KMS-11 (cell line): ENCODE measurements around the gene CANX.

Experiments used
- H2AFZ ChIP-seq: fragments of 200-600 bp; sonication (generic); 2 replicates; pipeline ENCODE4 v1.6.1; 2016; ENCODE audit warnings: antibody characterized with exemption, mixed run types, low read depth
- H3K27ac ChIP-seq: fragments of 200-600 bp; sonication (generic); 2 replicates; pipeline ENCODE4 v1.6.1; 2016; ENCODE audit warnings: mild to moderate bottlenecking, mixed run types
- H3K27me3 ChIP-seq: fragments of 200-600 bp; sonication (generic); 2 replicates; pipeline ENCODE4 v1.6.1; 2017; ENCODE audit warnings: mild to moderate bottlenecking, low read depth, mixed run types, moderate library complexity; ENCODE audit not compliant: insufficient read depth
- H3K36me3 ChIP-seq: fragments of 200-600 bp; sonication (generic); 2 replicates; pipeline ENCODE4 v1.6.1; 2017; ENCODE audit warnings: mild to moderate bottlenecking, mixed run types; ENCODE audit not compliant: insufficient read depth
- H3K4me1 ChIP-seq: fragments of 200-600 bp; sonication (generic); 2 replicates; pipeline ENCODE4 v1.6.1; 2016; ENCODE audit warnings: mild to moderate bottlenecking, low read depth, mixed run types; ENCODE audit not compliant: poor library complexity, severe bottlenecking
- H3K4me2 ChIP-seq: fragments of 200-600 bp; sonication (generic); 2 replicates; pipeline ENCODE4 v1.7.0; 2016; ENCODE audit warnings: mild to moderate bottlenecking, mixed run types
- H3K4me3 ChIP-seq: fragments of 200-600 bp; sonication (generic); IDR thresholded peaks from 2 replicates; pipeline ENCODE4 v1.6.1; 2017; ENCODE audit warnings: low read depth, low read length, mixed read lengths; ENCODE audit not compliant: insufficient read depth
- H3K79me2 ChIP-seq: fragments of 200-600 bp; sonication (generic); 2 replicates; pipeline ENCODE4 v1.6.1; 2016; ENCODE audit warnings: low read depth, mixed run types; ENCODE audit not compliant: insufficient read depth
- H3K9ac ChIP-seq: fragments of 200-600 bp; sonication (generic); 2 replicates; pipeline ENCODE4 v1.6.1; 2016; ENCODE audit warnings: mild to moderate bottlenecking, mixed run types
- H4K20me1 ChIP-seq: fragments of 200-600 bp; sonication (generic); 2 replicates; pipeline ENCODE4 v1.6.1; 2016; ENCODE audit warnings: mild to moderate bottlenecking, mixed run types; ENCODE audit not compliant: insufficient read depth
- CTCF ChIP-seq: fragments of 200-600 bp; sonication (generic); conservative IDR thresholded peaks from 2 replicates; pipeline ENCODE4 v1.6.1; 2017; ENCODE audit warnings: low read depth, mild to moderate bottlenecking, antibody characterized with exemption, low read length, moderate library complexity, mixed read lengths

CANX gene

GRCh38 chr5:179720222-179720621 lies 21.5 kb downstream of the CANX start:
- H3K36me3 ChIP-seq: peaks cover 6% of the 10 kb centered on the region; the same call in 1 of the 2 replicates
- no peak overlapping the region for H2AFZ ChIP-seq
- no peaks in the 10 kb centered on the region for H3K27me3 ChIP-seq
- no peaks in the 10 kb centered on the region for H3K4me1 ChIP-seq
- no peaks in the 10 kb centered on the region for H4K20me1 ChIP-seq
- H3K4me2 ChIP-seq: no peak overlapping the region
- no peak overlapping the region for H3K4me3 ChIP-seq
- no peaks in the 10 kb centered on the region for H3K79me2 ChIP-seq
- no peak overlapping the region for H3K27ac ChIP-seq
- TF ChIP-seq CTCF: no peak
- H3K9ac ChIP-seq: no peak overlapping the region

GRCh38 chr5:179724163-179724562 lies 25.4 kb downstream of the CANX start:
- H3K79me2 ChIP-seq: no peaks in the 10 kb centered on the region

GRCh38 chr5:179727106-179727505 lies 28.3 kb downstream of the CANX start:
- no peak for TF ChIP-seq CTCF
- 0 out of 2 replicates have a peak, but pooled peaks cover 11% of the 10 kb centered on the region for H3K36me3 ChIP-seq
- H3K27me3 ChIP-seq: no peaks in the 10 kb centered on the region
- H3K79me2 ChIP-seq: no peaks in the 10 kb centered on the region
- H3K9ac ChIP-seq: no peak overlapping the region
- no peak overlapping the region for H3K4me2 ChIP-seq
- no peak overlapping the region for H2AFZ ChIP-seq
- H4K20me1 ChIP-seq: no peaks in the 10 kb centered on the region
- no peak overlapping the region; the same call in 1 of the 2 replicates for H3K27ac ChIP-seq
- H3K4me3 ChIP-seq: no peak overlapping the region
- H3K4me1 ChIP-seq: peaks cover 17% of the 10 kb centered on the region

More at GRCh38 chr5:179724163-179724562, 25.4 kb downstream of the CANX start:
- Histone ChIP-seq H3K4me1 (no peaks in the 10 kb centered on the region), H4K20me1 (no peaks in the 10 kb centered on the region), H3K9ac (no peak overlapping the region), H3K4me3 (no peak overlapping the region), H3K36me3 (peaks cover 13% of the 10 kb centered on the region; the same call in 1 of the 2 replicates), H3K4me2 (no peak overlapping the region), H2AFZ (no peak overlapping the region), H3K27me3 (no peaks in the 10 kb centered on the region), H3K27ac (no peak overlapping the region)
- no peak for TF ChIP-seq CTCF

GRCh38 chr5:179729303-179729702 lies 30.5 kb downstream of the CANX start:
- Histone ChIP-seq H4K20me1 (no peaks in the 10 kb centered on the region), H3K9ac (no peak overlapping the region), H3K36me3 (0 out of 2 replicates have a peak, but pooled peaks cover 11% of the 10 kb centered on the region), H3K27ac (no peak overlapping the region), H3K4me3 (no peak overlapping the region), H3K4me1 (peaks cover 17% of the 10 kb centered on the region), H2AFZ (no peak overlapping the region), H3K27me3 (no peaks in the 10 kb centered on the region), H3K79me2 (peaks cover 10% of the 10 kb centered on the region; the same call in 1 of the 2 replicates), H3K4me2 (no peak overlapping the region)
- no peak for TF ChIP-seq CTCF
